A673 (cell line): ENCODE data around the gene EPRS1.

ENCODE experiments used
- CTCF ChIP-seq: fragments of 300-800, 200-600 bp; sonication (generic); conservative IDR thresholded peaks from 2 replicates; pipeline ENCODE4 v1.5.1; 2017; ENCODE audit warnings: low read depth, mild to moderate bottlenecking, antibody characterized with exemption, low read length, moderate library complexity, mixed read lengths
- EZH2 ChIP-seq: fragments of 200-600 bp; sonication (generic); IDR thresholded peaks from 2 replicates; pipeline ENCODE4 v1.6.1; 2017; ENCODE audit warnings: borderline replicate concordance, low read depth, mild to moderate bottlenecking, mixed read lengths, antibody characterized with exemption, low read length; ENCODE audit not compliant: poor library complexity, severe bottlenecking

GRCh38 chr1:220067269-220068204 lies 21.2 kb upstream of the EPRS1 start:
- TF ChIP-seq CTCF (no peak), EZH2 (no peak)
